HT-29 (cell line): ENCODE data around the gene NUP37. TPM values are rescaled to one million over a fixed set of nuclear protein-coding genes. Genes with fewer than 3 reads are reported as not detected.
"Not testable (repeated sequence)": the region's sequence is repeated elsewhere in the genome, so short reads cannot be mapped to it uniquely, and the experiment has no call there.

Source experiments
- DNase-seq: peaks from one replicate; pipeline ENCODE4 v3.0.0-alpha.2; 2015; ENCODE audit warnings: low spot score
- total RNA-seq: library from RNA; depleted of rRNA; stranded (reverse); fragments of >200 nt; shearing (Covaris generic); gene quantifications from 2 replicates; pipeline ENCODE4 v1.2.3, GENCODE V29; 2014; rRNA removed

NUP37 gene
- total RNA-seq: 22.7 and 25.0 TPM in 2 replicates

DNA sequence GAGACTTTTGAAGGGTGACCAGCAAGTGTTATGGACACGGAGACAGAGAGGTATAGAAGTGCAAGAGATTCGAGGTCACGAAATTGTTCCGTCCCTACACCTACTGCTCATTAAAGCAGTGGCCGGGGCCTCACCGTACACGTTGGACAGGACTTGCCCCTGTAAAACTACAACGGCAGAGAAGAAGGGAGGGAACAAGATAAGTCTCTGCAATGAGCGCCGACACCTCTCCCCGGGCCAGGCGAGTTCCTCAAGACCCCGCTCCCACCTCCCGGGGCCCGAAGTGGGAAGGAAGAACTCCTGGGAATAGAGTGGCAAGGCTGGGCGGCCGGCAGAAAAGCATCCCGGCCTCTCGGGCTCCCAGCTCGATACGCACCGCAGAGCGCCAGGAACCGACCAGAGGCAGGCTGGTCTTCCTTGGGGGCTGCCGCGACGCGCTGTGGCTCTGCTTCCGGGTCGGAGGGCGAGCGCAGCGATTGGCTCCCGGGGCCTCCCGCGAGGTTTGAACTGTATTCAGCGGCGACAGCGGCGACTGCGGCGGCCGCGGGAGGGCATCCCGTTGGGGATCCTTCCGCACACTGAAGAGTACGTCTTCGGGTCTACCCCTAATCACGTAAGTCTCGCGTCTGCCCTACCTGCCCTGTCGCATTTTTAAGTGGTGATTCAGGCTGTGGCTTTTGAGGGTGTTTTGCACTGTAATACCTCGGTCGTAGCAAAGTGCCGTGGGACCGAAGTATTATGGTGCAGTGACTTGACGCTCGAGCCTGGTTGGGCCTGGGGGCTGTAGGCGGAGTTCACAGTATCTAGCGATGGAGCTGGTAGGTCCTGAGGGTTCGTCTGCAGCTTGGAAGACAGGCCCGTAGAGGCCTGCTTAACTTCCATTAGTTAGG, at the start of gene NUP37, which contains the start of gene PARPBP:
Gene NUP37, minus strand, starts transcription at position 441 of the 890 bp plus-strand sequence. CDS start 1,596 bp downstream, outside the sequence.
Gene PARPBP, plus strand, starts transcription at position 510 of the 890 bp plus-strand sequence. CDS start 3,706 bp downstream, outside the sequence.
- DNase-seq: peak; percentile 92

GRCh38 chr12:102167821-102168604, 48.1 kb upstream of the NUP37 start:
- DNase-seq: no peak

DNA sequence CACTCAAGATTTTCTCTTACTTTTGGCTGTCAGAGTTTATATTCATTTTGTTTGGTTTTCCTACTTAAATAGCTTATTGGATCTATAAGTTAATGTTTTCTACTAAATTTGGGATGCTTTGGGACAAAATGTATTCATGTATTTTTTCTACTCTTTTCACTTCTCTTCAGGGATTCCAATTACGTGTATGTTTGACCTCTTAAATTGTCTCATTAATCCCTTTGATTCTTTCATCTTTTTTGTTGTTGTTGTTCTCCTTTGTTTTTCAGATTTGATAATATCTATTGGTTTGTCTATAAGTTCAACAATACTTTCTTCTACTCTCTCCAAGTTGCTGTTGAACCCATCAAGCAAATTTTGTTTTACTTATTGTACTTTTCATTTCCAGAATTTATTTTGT, 43.5 kb upstream of the NUP37 start:
- no peak for DNase-seq

DNA sequence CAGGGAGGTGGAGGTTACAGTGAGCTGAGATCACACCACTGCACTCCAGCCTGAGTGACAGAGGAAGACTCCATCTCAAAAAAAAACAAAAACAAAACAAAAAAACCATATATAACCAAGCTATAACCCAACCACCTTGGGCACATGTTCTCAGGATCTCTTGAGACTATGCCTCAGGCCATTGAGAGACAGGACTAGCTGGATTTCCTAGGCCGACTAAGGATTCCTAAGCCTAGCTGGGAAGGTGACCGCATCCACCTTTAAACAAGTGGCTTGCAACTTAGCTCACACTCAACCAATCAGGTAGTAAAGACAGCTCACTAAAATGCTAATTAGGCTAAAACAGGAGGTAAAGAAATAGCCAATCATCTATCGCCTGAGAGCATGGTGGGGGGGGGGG, 35.3 kb upstream of the NUP37 start:
- not testable (repeated sequence) for DNase-seq

DNA sequence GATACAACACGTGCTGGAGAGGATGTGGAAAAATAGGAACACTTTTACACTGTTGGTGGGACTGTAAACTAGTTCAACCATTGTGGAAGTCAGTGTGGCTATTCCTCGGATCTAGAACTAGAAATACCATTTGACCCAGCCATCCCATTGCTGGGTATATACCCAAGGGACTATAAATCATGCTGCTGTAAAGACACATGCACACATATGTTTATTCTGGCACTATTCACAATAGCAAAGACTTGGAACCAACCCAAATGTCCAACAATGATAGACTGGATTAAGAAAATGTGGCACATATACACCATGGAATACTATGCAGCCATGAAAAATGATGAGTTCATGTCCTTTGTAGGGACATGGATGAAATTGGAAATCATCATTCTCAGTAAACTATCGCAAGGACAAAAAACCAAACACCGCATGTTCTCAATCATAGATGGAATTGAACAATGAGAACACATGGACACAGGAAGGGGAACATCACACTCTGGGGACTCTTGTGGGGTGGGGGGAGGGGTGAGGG, 27.2 kb upstream of the NUP37 start:
- DNase-seq: not testable (repeated sequence)

DNA sequence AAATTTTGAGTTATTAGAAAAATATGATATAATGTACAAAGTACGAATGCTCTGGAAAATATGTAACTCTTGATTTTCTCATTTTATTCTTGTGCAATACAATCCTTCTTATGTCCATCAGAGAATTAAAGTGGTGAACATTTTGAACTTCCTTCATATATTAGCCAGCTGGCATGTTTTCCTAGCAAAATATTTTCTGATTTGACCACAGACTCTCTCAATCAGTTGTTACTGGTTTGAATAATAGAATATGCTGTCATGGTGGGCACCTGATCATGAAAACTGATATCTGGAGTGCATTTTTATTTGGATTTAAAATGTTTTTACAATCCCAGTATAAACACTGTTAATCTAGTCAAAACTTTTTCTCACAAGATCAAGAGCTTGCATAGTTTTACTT, 24.3 kb upstream of the NUP37 start:
- DNase-seq: no peak

- not testable (repeated sequence) for DNase-seq
Measured at GRCh38 chr12:102142866-102143373, 23.0 kb upstream of the NUP37 start.

DNA sequence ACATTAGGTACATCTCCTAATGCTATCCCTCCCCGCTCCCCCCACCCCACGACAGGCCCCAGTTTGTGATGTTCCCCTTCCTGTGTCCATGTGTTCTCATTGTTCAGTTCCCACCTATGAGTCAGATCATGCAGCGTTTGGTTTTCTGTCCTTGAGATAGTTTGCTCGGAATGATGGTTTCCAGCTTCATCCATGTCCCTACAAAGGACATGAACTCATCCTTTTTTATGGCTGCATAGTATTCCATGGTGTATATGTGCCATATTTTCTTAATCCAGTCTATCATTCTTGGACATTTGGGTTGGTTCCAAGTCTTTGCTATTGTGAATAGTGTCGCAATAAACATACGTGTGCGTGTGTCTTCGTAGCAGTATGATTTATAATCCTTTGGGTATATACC, 17.7 kb upstream of the NUP37 start:
- DNase-seq: not testable (repeated sequence)

DNA sequence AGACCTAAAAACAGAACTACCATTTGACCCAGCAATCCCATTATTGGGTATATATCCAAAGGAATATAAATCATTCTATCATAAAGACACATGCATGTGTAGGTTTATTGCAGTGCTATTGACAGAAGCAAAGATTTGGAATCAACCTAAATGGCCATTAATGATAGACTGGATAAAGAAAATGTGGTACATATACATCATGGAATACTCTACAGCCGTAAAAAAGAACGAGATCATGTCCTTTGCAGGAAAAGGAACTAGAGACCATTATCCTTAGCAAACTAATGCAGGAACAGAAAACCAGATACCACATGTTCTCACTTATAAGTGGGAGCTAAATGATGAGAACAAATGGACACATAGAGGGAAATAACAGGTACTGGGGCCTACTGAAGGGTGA, 11.5 kb upstream of the NUP37 start:
- DNase-seq: not testable (repeated sequence)

- DNase-seq: not testable (repeated sequence)
Measured at GRCh38 chr12:102130720-102131119, 10.8 kb upstream of the NUP37 start.

DNA sequence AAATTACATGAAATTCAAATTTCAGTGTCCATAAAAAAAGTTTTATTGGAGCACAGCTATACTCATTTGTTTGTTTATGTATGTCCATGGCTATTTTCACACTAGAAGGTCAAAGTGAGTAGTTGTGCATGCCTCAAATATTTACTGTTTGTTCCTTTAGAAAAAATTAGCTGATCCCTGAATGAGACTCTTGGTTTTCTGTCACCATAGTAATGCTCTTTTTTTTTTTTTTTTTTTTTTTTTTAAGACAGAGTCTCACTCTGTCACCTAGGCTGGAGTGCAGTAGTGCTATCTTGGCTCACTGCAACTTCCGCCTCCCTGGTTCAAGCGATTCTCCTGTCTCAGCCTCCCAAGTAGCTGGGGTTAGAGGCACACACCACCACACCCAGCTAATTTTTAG, 1.4 kb upstream of the NUP37 start:
- DNase-seq: not testable (repeated sequence)

- DNase-seq: peak; percentile 68
Measured at GRCh38 chr12:102120886-102121285, 972 bp upstream of the NUP37 start.

DNA sequence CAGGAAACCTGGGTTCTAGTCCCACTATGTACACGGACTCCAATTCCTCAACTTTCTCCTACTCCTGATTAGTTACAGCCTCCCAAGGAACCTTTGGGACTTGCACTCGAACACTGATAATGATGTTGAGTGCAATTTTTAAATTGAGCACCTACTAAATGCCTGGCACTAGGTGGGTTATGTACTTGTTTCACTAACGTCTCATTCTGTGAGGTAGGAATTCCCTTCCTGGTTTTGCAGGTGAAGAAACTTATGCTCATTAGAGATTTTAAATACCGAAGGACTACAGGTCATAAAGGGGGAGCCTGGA, 605 bp upstream of the NUP37 start:
- DNase-seq: no peak

GRCh38 chr12:102118874-102119273, 1.0 kb downstream of the NUP37 start:
- no peak for DNase-seq

DNA sequence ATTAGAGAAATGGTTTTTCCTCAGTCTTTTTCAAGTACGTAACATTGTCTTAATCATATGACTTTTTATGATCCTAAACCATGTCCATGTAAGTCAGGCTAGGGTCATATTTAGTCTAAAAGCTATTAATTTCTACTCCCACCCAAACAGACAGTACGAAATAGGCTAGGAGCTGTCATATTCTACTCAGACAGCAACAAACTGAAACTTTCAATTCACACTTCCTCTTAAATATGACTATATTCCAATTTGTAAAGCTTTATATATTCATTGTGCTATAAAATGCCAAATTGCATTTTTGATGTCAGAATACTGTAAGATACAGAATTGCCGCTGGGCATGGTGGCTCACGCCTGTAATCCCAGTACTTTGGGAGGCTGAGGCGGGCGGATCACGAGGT, 3.5 kb downstream of the NUP37 start:
- no peak for DNase-seq

DNA sequence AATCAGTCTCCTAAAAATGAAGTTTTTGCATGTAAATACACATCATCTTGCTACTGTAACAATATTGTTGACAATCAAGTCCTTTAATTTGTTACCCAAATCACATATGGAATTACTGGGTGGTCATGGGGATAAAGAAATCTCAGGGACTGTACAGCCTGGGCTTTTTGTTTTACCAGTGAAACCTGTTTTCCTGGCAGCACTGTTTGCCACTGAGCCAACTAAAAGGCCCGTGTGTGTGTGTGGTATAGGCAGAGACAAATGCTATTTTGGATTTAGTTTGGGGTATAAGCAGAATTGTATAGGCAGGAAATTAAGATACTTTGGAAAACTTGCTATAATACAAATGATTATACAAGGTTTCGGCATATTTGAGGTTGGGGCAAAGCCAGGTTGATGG, 5.7 kb downstream of the NUP37 start:
- DNase-seq: no peak

DNA sequence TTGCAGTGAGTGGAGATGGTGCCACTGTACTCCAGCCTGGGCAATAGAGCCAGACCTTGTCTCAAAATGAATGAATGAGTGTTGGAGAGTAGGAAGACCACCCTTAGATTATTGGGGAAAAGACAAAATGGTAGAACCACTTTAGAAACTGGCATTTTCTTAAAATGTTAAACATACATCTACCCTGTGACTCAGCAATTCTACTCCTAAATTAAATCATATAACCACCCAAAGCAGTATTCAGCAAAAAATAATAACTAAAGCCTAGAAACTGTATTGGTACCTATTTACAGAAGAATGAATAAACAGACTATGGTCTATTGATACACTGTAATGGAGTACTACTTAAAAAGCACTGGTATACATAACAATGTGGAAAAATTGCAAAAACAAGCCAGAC, 9.1 kb downstream of the NUP37 start:
- DNase-seq: no peak

- no peak for DNase-seq
Measured at GRCh38 chr12:102107970-102108369, 11.9 kb downstream of the NUP37 start.

DNA sequence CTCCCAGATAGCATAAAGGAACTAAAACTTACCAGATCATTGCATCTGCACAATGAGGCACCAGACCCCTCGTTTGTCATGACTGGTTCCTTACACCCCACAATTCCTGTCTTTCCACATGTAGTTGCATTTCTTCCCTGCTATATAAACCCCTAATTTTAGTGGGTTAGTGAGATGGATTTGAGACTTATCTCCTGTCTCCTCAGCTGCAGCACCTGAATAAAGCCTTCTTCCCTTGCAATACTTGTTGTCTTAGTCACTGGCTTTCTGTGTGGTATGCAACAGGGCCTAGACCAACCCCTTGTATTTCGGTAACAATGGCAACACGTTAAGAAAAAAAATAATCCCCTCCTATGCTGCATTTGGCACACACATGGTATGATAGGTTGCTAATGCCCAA, 13.0 kb downstream of the NUP37 start:
- no peak for DNase-seq

GRCh38 chr12:102096855-102097254, 23.1 kb downstream of the NUP37 start:
- DNase-seq: no peak

GRCh38 chr12:102095677-102096263, 24.1 kb downstream of the NUP37 start:
- peak; percentile 32 for DNase-seq

DNA sequence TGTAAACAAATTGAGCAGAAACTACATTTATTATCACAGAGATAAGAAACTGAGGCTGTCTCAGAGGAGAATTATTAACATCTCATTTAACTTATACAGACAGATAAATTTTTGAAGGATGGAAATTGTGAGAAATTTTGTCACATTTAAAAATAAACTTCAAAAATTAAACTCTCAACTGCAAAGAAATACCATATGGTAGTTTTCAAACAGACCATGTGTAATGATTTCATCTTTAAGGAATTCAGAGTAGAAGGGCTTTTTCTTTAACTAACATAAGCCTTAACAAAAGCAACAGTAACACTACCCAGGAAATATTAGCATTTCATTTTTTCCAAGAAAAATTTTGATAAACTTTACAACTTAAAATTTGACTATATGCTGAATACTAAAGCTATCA, 26.6 kb downstream of the NUP37 start:
- no peak for DNase-seq
